AG04449 (cell line): ENCODE data around the gene ATP8A2.

Experiments used
- CTCF ChIA-PET: fragments of 350-600 bp; formaldehyde crosslinking; extraction: SDS; loops from one replicate; lab custom pipeline; 2021; ENCODE audit warnings: antibody characterized with exemption; lab: Yijun Ruan, JAX
- POLR2A ChIA-PET: fragments of 400-600, 350-600 bp; formaldehyde crosslinking; extraction: SDS; loops from one replicate; lab custom pipeline; 2020; ENCODE audit warnings: antibody characterized with exemption, inconsistent platforms; lab: Yijun Ruan, JAX
- DNase-seq: peaks from one replicate; pipeline ENCODE4 v3.0.0-alpha.2; 2010; ENCODE audit warnings: low read depth, low spot score
- H3K4me3 ChIP-seq: 2 replicates; pipeline ENCODE4 v1.5.1; 2011; ENCODE audit warnings: low read depth, mild to moderate bottlenecking, control low read depth, low read length
- TF ChIP-seq, protein P1 (sequence below): IDR thresholded peaks from one replicate; pipeline ENCODE4 v1.5.1; 2011; ENCODE audit warnings: mild to moderate bottlenecking, moderate library complexity, low read length, control low read depth, inconsistent platforms; ENCODE audit not compliant: insufficient read depth; ENCODE audit errors: missing control alignments

The ATP8A2 gene

GRCh38 chr13:25378528-25378927, 6.8 kb downstream of the ATP8A2 start:
- no peak for DNase-seq
- CTCF ChIA-PET: no interaction called here
- TF ChIP-seq, protein P1, sequence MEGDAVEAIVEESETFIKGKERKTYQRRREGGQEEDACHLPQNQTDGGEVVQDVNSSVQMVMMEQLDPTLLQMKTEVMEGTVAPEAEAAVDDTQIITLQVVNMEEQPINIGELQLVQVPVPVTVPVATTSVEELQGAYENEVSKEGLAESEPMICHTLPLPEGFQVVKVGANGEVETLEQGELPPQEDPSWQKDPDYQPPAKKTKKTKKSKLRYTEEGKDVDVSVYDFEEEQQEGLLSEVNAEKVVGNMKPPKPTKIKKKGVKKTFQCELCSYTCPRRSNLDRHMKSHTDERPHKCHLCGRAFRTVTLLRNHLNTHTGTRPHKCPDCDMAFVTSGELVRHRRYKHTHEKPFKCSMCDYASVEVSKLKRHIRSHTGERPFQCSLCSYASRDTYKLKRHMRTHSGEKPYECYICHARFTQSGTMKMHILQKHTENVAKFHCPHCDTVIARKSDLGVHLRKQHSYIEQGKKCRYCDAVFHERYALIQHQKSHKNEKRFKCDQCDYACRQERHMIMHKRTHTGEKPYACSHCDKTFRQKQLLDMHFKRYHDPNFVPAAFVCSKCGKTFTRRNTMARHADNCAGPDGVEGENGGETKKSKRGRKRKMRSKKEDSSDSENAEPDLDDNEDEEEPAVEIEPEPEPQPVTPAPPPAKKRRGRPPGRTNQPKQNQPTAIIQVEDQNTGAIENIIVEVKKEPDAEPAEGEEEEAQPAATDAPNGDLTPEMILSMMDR: no peak
- no peak overlapping the region for H3K4me3 ChIP-seq
- POLR2A ChIA-PET: no interaction called here

- CTCF ChIA-PET: no interaction called here
- POLR2A ChIA-PET: no interaction called here
- no peak for DNase-seq
- H3K4me3 ChIP-seq: no peak overlapping the region
- TF ChIP-seq, protein P1: no peak
Measured at GRCh38 chr13:25379011-25379410, 7.2 kb downstream of the ATP8A2 start.

- TF ChIP-seq, protein P1: no peak
Measured at GRCh38 chr13:25380082-25380481, 8.3 kb downstream of the ATP8A2 start.

GRCh38 chr13:25380741-25381324, 9.1 kb downstream of the ATP8A2 start:
- CTCF ChIA-PET: interaction anchor here (1.0 kb wide), 1 partner anchor 147 kb away, joined by 3 read pairs; no protein-coding TSS in a partner anchor
- no peak for DNase-seq
- POLR2A ChIA-PET: no interaction called here
- TF ChIP-seq, protein P1: no peak
- no peak overlapping the region for H3K4me3 ChIP-seq

More at GRCh38 chr13:25380082-25380481, 8.3 kb downstream of the ATP8A2 start:
- ChIA-PET POLR2A (no interaction called here), CTCF (interaction anchor here (1.0 kb wide), 1 partner anchor 147 kb away, joined by 3 read pairs; no protein-coding TSS in a partner anchor)
- no peak overlapping the region for H3K4me3 ChIP-seq
- DNase-seq: no peak

GRCh38 chr13:25384758-25385410, 13.1 kb downstream of the ATP8A2 start:
- ChIA-PET CTCF (interaction anchor here (1.9 kb wide), 1 partner anchor 9 kb away, joined by 12 read pairs; no protein-coding TSS in a partner anchor), POLR2A (no interaction called here)
- H3K4me3 ChIP-seq: no peak overlapping the region
- TF ChIP-seq, protein P1: no peak
- no peak for DNase-seq

DNA sequence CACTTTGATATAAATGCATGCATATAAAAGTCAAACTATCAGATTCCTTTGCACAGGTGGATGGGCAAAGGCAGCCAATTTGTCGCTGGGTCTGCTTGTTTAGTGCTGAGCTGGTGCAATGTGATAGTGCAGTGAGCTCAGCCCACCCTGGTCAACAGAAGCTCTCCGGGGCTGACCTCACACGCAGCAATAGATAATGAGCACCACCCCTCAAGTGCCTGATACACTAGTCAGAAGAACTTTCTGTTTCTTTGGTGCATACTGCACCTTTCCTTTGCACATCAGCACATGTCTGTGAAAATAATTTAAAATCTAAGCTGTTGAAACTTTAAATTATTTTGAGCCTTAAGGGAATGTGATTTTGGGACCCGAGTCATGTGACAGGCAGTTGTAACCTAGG, 20.2 kb downstream of the ATP8A2 start:
- POLR2A ChIA-PET: no interaction called here
- DNase-seq: no peak
- TF ChIP-seq, protein P1: no peak
- H3K4me3 ChIP-seq: no peak overlapping the region
- CTCF ChIA-PET: interaction anchor here (3.8 kb wide), 1 partner anchor 16 kb away, joined by 18 read pairs; no protein-coding TSS in a partner anchor
